Brain microvascular endothelial cell (primary cell): ENCODE results near the gene ARF3.
A peak's percentile ranks its signal among the peaks of the same experiment; 100 is the strongest.

ENCODE experiments used
- DNase-seq: peaks from one replicate; pipeline ENCODE4 v3.0.0-alpha.2; 2020
- H3K27ac ChIP-seq: fragments of 250-450 bp; sonication (Bioruptor Pico); 2 replicates; pipeline ENCODE4 v1.5.1; 2020; ENCODE audit warnings: mild to moderate bottlenecking, moderate library complexity
- H3K27me3 ChIP-seq: fragments of 250-450 bp; sonication (Bioruptor Pico); replicated peaks from 2 replicates; pipeline ENCODE4 v1.5.1; 2020; ENCODE audit warnings: mild to moderate bottlenecking
- H3K36me3 ChIP-seq: fragments of 250-450 bp; sonication (Bioruptor Pico); replicated peaks from 2 replicates; pipeline ENCODE4 v1.5.1; 2020; ENCODE audit warnings: mild to moderate bottlenecking
- H3K4me3 ChIP-seq: 2 replicates; pipeline ENCODE4 v1.5.1; 2011; ENCODE audit warnings: low read depth, mild to moderate bottlenecking, control low read depth, low read length, moderate library complexity
- CTCF ChIP-seq: IDR thresholded peaks from 2 replicates; pipeline ENCODE4 v1.5.1; 2011; ENCODE audit warnings: low read depth, mild to moderate bottlenecking, moderate library complexity, low read length, control low read depth, inconsistent platforms; ENCODE audit errors: missing control alignments
- in situ Hi-C: cut with HindIII; loops from 2 replicates; pipeline ENCODE4 v1.10.0; 2017; ENCODE audit warnings: low sequenced_read_pairs, low pct_ligation_motif_present

The ARF3 gene

DNA sequence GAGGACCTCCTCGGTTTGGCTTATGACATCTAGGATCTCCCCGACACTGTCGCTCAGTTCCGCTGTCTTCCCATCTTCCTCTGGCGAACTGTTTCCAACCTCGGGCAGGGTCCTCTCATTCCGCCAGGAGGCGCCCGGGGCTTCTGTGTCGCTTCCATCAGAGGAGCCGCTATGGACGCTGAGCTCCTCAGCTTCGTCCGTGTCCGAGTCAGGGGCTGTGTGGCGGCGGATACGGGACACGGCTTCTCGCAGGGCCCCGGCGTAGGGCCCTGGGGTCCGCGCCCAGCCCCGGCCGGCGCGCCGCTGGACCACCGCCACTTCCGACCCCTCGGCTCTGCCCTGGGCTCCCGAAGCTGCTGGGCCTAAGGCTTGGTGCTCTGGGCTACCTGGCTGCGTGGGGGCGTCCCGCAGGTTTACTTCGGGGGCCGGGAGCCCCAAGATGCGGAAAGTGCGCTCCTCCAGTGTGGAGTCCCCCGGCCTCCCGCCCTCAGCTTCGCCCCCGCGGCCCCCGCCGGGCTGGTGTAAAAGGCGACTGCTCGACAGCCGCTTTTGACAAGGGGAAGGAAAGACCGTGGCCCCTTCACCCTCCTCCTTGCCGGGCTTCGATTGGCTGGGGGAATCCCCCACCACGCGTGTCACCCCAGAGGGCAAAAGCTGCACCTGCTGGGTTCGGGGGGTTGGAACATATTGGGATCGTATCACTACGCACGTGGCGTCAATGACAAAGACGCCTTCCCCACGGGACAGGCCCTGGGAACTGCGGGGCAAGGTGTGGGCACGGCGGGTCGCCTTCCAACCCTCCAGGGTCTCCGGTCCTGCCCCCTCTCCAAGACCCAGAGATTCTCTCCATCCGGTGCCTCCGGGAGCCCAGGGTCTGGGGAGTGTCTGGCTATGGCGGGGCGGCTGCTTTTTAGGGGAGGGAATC lies 39.8 kb upstream of the ARF3 start:
- peak; percentile 94 for TF ChIP-seq CTCF
- H3K27ac ChIP-seq = no peak overlapping the region
- H3K27me3 ChIP-seq = peaks cover 6% of the 10 kb centered on the region
- peak; percentile 71 for DNase-seq
- H3K4me3 ChIP-seq = peak overlapping the region; percentile 32
- peaks cover 11% of the 10 kb centered on the region for H3K36me3 ChIP-seq
- in situ Hi-C loops = no loop called here

DNA sequence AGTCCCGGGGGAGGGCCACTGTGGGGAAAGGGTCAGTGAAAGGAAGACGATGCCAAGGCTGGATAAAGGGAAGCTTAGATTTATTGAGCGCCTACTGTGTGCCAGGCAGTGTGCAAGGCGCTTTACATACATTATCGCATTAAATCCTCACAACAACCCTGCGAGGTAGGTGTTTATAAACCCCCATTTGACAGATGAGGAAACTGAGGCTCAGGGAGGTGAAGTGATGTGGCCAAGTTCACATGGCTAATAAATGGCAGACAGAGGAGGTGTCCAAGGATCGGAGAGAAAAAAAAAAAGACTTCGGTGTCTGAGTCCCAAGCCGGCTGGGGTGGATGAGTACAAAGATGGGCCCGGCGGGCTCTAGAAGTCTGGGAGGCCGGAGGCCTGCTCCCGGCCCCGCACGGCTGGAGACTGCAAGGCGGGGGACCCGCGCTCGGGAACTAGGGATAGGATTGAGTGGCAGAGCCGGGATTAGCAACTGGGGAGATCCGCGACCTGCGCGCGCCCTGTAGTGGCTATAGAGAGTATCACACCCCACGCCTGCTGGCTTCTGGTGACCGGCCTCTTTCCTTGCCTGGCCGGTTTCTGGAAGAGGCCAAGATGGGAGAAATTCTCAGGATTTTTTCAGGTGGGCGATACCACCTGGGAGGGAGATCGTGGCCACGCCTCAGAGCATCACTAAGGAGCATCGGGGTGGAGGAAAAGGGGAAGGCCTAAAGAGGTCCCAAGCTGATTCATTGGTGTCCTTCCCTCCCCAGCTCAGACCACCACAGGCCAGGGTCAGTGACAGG lies 38.0 kb upstream of the ARF3 start:
- peaks cover 6% of the 10 kb centered on the region for H3K27me3 ChIP-seq
- no peak overlapping the region for H3K27ac ChIP-seq
- in situ Hi-C loops = no loop called here
- TF ChIP-seq CTCF = peak; percentile 87
- peak overlapping the region; percentile 5 for H3K4me3 ChIP-seq
- DNase-seq = peak; percentile 78
- H3K36me3 ChIP-seq = no peaks in the 10 kb centered on the region

- in situ Hi-C loops = no loop called here
- Histone ChIP-seq H3K36me3 (no peaks in the 10 kb centered on the region), H3K27ac (no peak overlapping the region), H3K4me3 (no peak overlapping the region), H3K27me3 (peaks cover 6% of the 10 kb centered on the region)
- TF ChIP-seq CTCF = no peak
- DNase-seq = no peak
Observed at GRCh38 chr12:48994224-48995085, 37.2 kb upstream of the ARF3 start.

DNA sequence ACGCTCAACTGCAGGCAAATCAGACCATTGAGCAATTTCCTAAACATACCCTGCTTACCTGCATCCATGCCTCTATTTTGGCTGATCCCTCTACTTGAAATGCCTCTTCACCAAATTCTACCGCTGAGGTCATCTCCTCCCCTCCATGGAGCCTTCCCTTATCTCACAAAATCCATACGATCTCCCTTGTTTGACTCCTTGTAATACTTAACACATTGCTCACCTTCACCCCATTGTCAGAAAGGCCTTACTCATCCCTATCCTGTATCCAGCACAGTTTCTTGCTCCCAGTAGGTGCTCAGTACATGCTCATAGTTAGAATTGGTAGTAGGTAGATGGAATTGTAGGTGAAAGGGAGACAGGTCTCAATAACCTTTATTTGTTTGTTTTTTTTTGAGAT lies 36.5 kb upstream of the ARF3 start:
- no peak for TF ChIP-seq CTCF
- no peaks in the 10 kb centered on the region for H3K36me3 ChIP-seq
- H3K27me3 ChIP-seq = peaks cover 11% of the 10 kb centered on the region
- no peak for DNase-seq
- no peak overlapping the region for H3K4me3 ChIP-seq
- in situ Hi-C loops = no loop called here
- H3K27ac ChIP-seq = no peak overlapping the region

DNA sequence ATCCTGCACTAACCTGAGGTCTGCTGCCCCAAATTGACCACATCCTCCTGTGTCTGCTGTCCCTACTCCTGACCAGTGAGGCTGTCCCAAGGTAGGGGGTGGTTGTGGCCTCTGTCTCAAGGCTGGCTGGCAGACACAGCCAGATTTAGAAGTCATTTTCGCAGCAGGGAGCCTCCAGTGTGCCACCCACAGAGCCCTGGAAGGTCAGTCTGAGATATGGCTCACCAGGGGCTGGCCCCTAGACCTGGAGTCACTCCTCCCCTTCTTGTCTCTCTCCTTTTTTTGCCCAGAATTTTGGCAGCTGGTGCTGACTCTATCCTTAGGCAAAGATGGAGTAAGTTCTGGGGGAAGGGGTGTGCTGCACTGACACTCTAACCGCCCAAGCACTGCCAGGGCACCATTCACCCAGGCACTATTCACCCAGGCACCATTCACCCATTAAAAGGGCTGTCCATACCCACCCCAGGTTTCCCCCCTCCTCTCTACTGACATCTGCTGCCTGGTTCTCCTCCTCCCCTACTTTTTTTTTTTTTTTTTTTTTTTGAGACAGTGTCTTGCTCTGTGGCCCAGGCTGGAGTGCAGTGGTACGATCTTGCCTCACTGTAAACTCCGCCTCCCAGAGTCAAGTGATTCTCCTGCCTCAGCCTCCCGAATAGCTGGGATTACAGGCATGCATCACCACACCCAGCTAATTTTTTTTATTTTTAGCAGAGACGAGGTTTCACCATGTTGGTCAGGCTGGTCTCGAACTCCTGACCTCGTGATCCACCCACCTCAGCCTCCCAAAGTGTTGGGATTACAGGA lies 34.2 kb upstream of the ARF3 start:
- H3K4me3 ChIP-seq = no peak overlapping the region
- TF ChIP-seq CTCF = no peak
- DNase-seq = no peak
- in situ Hi-C loops = no loop called here
- H3K27ac ChIP-seq = no peak overlapping the region
- H3K27me3 ChIP-seq = peaks cover 21% of the 10 kb centered on the region
- no peaks in the 10 kb centered on the region for H3K36me3 ChIP-seq
